ENCODE data around the gene MS4A4E. TPM values are rescaled to one million over a fixed set of nuclear protein-coding genes. Genes with fewer than 3 reads are reported as not detected.
"Not testable (repeated sequence)": the region's sequence is repeated elsewhere in the genome, so short reads cannot be mapped to it uniquely, and the experiment has no call there.

The MS4A4E gene
- total RNA-seq, 6 experiments from 2014 or later, result 1.1 to 3.8 (median 3.1) TPM

DNA sequence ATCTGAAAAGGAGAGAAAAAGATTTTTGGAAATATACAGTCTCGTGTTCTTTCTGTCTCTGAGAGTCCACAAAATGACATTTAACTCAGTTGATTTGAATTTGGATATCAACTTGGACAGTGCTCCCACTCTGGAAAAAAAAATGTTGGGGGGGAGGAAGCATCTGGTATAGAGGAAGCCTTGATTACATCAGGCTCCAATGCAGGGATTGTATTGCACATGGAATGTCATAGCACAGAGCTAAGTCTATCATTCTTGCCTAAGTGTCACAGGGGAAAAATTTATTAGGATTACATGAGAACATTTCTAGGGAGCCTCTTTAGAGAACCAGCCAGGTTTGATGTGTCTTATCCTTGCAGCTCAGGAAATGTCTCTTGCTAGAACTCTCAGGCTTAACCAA is 83.1 kb downstream of the MS4A4E start:
- H3K4me1 ChIP-seq, result no peaks in the 10 kb centered on the region
- no peaks in the 10 kb centered on the region for H3K27me3 ChIP-seq
- H3K4me3 ChIP-seq, result no peak overlapping the region
- peak in 2 of 4 donors; percentile 20 to 33 for ATAC-seq
- TF ChIP-seq POLR2A (IDR thresholded peaks at IDR 0.05) (no peak), CTCF (IDR thresholded peaks at IDR 0.05) (no peak)
- H3K27ac ChIP-seq, result no peak overlapping the region
- no peaks in the 10 kb centered on the region for H3K36me3 ChIP-seq
- no peaks in the 10 kb centered on the region for H3K9me3 ChIP-seq
- intact Hi-C loops (cut with DNase I), result no loop called here
- no peak for DNase-seq
- WGBS (ENCODE audit: insufficient coverage, low coverage, low lambda C conversion rate, missing lambda C conversion rate), result 25% methylated on average over 1 of the region's 1 CpG

DNA sequence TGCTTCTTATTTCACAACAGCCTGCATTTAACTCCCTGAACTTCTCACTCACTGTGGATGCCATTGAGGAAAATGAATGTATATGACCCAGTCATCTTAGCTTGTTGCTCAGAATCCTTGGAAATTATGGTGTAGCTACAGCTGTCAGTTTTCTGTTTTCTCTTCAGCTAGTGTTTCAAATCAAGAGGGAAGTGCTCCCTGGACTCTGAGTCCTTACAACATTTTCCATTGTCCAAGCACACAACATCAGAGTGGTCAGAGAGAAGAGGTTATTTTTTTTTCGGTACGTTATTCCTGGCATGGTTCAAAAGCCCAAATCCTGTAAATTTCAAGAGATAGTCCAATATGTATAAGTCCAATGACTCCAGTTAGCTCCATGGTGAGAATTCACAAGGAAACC is 83.7 kb downstream of the MS4A4E start:
- Histone ChIP-seq H3K4me1 (no peaks in the 10 kb centered on the region), H3K9me3 (no peaks in the 10 kb centered on the region), H3K27me3 (no peaks in the 10 kb centered on the region), H3K27ac (no peak overlapping the region), H3K4me3 (no peak overlapping the region), H3K36me3 (no peaks in the 10 kb centered on the region)
- ATAC-seq, result no peak
- intact Hi-C loops (cut with DNase I), result no loop called here
- no peak for DNase-seq
- WGBS (ENCODE audit: insufficient coverage, low coverage, low lambda C conversion rate, missing lambda C conversion rate), result 31% methylated on average over 2 of the region's 2 CpGs
- TF ChIP-seq CTCF (IDR thresholded peaks at IDR 0.05) (no peak), POLR2A (IDR thresholded peaks at IDR 0.05) (no peak)

DNA sequence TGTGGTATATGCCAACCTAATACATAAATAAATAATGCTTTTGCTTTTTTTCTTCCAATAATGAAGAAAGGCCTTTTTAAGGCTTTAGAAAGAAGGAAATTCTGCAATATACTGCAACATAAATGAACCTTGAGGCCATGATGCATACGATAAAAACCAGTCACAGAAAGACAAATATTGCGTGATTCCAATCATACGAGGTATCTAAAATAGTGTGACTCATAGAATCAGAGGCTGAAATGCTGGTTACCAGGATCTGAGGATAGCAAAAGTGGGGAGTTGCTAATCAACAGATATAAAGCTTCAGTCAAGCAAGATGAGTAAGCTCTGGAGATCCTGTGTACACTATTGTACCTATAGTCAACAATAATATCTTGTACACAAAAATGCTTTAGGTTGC is 84.3 kb downstream of the MS4A4E start:
- Histone ChIP-seq H3K9me3 (no peaks in the 10 kb centered on the region), H3K4me3 (no peak overlapping the region), H3K36me3 (no peaks in the 10 kb centered on the region), H3K4me1 (no peaks in the 10 kb centered on the region), H3K27ac (no peak overlapping the region), H3K27me3 (no peaks in the 10 kb centered on the region)
- no peak for TF ChIP-seq CTCF (IDR thresholded peaks at IDR 0.05)
- intact Hi-C loops (cut with DNase I), result no loop called here
- no peak for DNase-seq
- no peak for ATAC-seq
- WGBS (ENCODE audit: insufficient coverage, low coverage, low lambda C conversion rate, missing lambda C conversion rate), result 28% methylated on average over 3 of the region's 3 CpGs

DNA sequence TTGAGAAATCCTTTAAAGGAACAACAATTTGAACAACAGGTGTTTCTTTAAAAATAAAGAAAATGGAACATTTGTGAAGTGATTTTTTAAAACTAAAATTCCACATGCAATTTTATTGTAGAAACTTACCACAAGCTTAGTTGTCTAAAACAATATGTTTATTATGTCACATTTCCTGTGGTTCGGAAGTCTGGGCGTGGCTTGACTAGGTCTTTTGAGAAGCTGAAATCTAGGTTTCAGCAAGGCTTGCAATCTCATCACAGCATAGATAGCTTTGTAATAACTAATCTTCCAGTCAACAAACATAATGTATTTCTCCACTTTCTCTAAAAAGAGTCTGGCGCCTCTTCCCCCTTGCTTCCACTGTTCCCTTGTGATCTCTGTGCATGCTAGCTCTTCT is 87.0 kb downstream of the MS4A4E start:
- Histone ChIP-seq H3K9me3 (no peaks in the 10 kb centered on the region), H3K27me3 (no peaks in the 10 kb centered on the region), H3K36me3 (no peaks in the 10 kb centered on the region), H3K4me1 (no peaks in the 10 kb centered on the region), H3K4me3 (no peak overlapping the region), H3K27ac (no peak overlapping the region)
- 42% methylated on average over 3 of the region's 3 CpGs for WGBS (ENCODE audit: insufficient coverage, low coverage, low lambda C conversion rate, missing lambda C conversion rate)
- DNase-seq, result no peak
- intact Hi-C loops (cut with DNase I), result no loop called here
- TF ChIP-seq CTCF (IDR thresholded peaks at IDR 0.05), result no peak
- no peak for TF ChIP-seq POLR2A (IDR thresholded peaks at IDR 0.05)
- no peak for ATAC-seq

GRCh38 chr11:60152727-60153126 is 90.2 kb downstream of the MS4A4E start:
- H3K36me3 ChIP-seq; H3K4me3 ChIP-seq; H3K9me3 ChIP-seq; H3K27me3 ChIP-seq; ATAC-seq; H3K4me1 ChIP-seq; intact Hi-C loops (cut with DNase I); DNase-seq; H3K27ac ChIP-seq: not testable (repeated sequence)
